Mesothelial cell of epicardium (in vitro differentiated cells): ENCODE results near the gene PGAM2. TPM values are rescaled to one million over a fixed set of nuclear protein-coding genes. Genes with fewer than 3 reads are reported as not detected.

Experiments
- DNase-seq, 2 experiments: peaks; one replicate each; pipeline ENCODE4 v3.0.0; 2021; ENCODE audit warnings: low spot score in 2 of 2; ENCODE audit not compliant: unreplicated experiment in 2 of 2
- H3K27ac Mint-ChIP-seq: 2 replicates; pipeline ENCODE4 v1.8.0; 2021; ENCODE audit warnings: mixed read lengths
- H3K27me3 Mint-ChIP-seq: 2 replicates; pipeline ENCODE4 v1.8.0; 2021; ENCODE audit warnings: low read depth, mixed read lengths
- H3K36me3 Mint-ChIP-seq: 2 replicates; pipeline ENCODE4 v1.8.0; 2021; ENCODE audit warnings: mixed read lengths
- H3K4me1 Mint-ChIP-seq: 2 replicates; pipeline ENCODE4 v1.8.0; 2021; ENCODE audit warnings: mixed read lengths
- H3K4me3 Mint-ChIP-seq: 2 replicates; pipeline ENCODE4 v1.8.0; 2021; ENCODE audit warnings: mild to moderate bottlenecking, moderate library complexity, mixed read lengths
- H3K9me3 Mint-ChIP-seq: 2 replicates; pipeline ENCODE4 v1.8.0; 2021; ENCODE audit warnings: mixed read lengths
- CTCF ChIP-seq: fragments of 200-600 bp; sonication (generic); IDR thresholded peaks from one replicate; pipeline ENCODE4 v1.5.0; 2021; ENCODE audit warnings: antibody characterized with exemption; ENCODE audit not compliant: unreplicated experiment
- total RNA-seq: library from RNA; stranded (reverse); gene quantifications from 3 replicates; pipeline ENCODE4 v1.2.1, GENCODE V29; 2021

PGAM2 gene
- total RNA-seq, 1 donor from 2014 or later = 1.2 TPM

GRCh38 chr7:44095781-44096180 lies 30.4 kb upstream of the PGAM2 start:
- H3K27me3 Mint-ChIP-seq = no peaks in the 10 kb centered on the region
- H3K4me3 Mint-ChIP-seq = no peak overlapping the region
- H3K27ac Mint-ChIP-seq = no peak overlapping the region
- no peaks in the 10 kb centered on the region for H3K36me3 Mint-ChIP-seq
- no peak for TF ChIP-seq CTCF
- peaks cover 9% of the 10 kb centered on the region for H3K4me1 Mint-ChIP-seq
- H3K9me3 Mint-ChIP-seq = no peaks in the 10 kb centered on the region
- DNase-seq = no peak

- no peaks in the 10 kb centered on the region for H3K27me3 Mint-ChIP-seq
- peak overlapping the region; percentile 73 for H3K27ac Mint-ChIP-seq
- DNase-seq = no peak
- no peaks in the 10 kb centered on the region for H3K36me3 Mint-ChIP-seq
- no peak overlapping the region for H3K4me3 Mint-ChIP-seq
- H3K9me3 Mint-ChIP-seq = no peaks in the 10 kb centered on the region
- TF ChIP-seq CTCF = no peak
- peaks cover 6% of the 10 kb centered on the region for H3K4me1 Mint-ChIP-seq
Measured at GRCh38 chr7:44094883-44095592, 29.7 kb upstream of the PGAM2 start.

- no peaks in the 10 kb centered on the region for H3K9me3 Mint-ChIP-seq
- H3K4me3 Mint-ChIP-seq = no peak overlapping the region
- no peak for TF ChIP-seq CTCF
- peaks cover 6% of the 10 kb centered on the region for H3K4me1 Mint-ChIP-seq
- H3K36me3 Mint-ChIP-seq = no peaks in the 10 kb centered on the region
- DNase-seq = no peak
- no peaks in the 10 kb centered on the region for H3K27me3 Mint-ChIP-seq
- H3K27ac Mint-ChIP-seq = peak overlapping the region; percentile 73
Measured at GRCh38 chr7:44094365-44094764, 29.0 kb upstream of the PGAM2 start.

GRCh38 chr7:44093102-44093641 lies 27.8 kb upstream of the PGAM2 start:
- no peak for TF ChIP-seq CTCF
- H3K27ac Mint-ChIP-seq = no peak overlapping the region
- no peak overlapping the region for H3K4me3 Mint-ChIP-seq
- no peaks in the 10 kb centered on the region for H3K9me3 Mint-ChIP-seq
- H3K27me3 Mint-ChIP-seq = no peaks in the 10 kb centered on the region
- no peak for DNase-seq
- peaks cover 7% of the 10 kb centered on the region for H3K4me1 Mint-ChIP-seq
- H3K36me3 Mint-ChIP-seq = no peaks in the 10 kb centered on the region

GRCh38 chr7:44087911-44088838 lies 22.8 kb upstream of the PGAM2 start:
- peak overlapping the region; percentile 51 for H3K27ac Mint-ChIP-seq
- DNase-seq = no peak
- no peaks in the 10 kb centered on the region for H3K27me3 Mint-ChIP-seq
- no peaks in the 10 kb centered on the region for H3K36me3 Mint-ChIP-seq
- TF ChIP-seq CTCF = no peak
- peaks cover 12% of the 10 kb centered on the region for H3K4me1 Mint-ChIP-seq
- no peaks in the 10 kb centered on the region for H3K9me3 Mint-ChIP-seq
- no peak overlapping the region for H3K4me3 Mint-ChIP-seq
